A673 (cell line): ENCODE data around the gene PLXDC2. TPM values are rescaled to one million over a fixed set of nuclear protein-coding genes. Genes with fewer than 3 reads are reported as not detected.
"Not testable (repeated sequence)": the region's sequence is repeated elsewhere in the genome, so short reads cannot be mapped to it uniquely, and the experiment has no call there.

ENCODE experiments used
- BruUV-seq: library from RNA; stranded (reverse); fragments of 400-500 nt; replicated peaks from 2 replicates; lab custom pipeline; 2021; lab: Mats Ljungman, UMichigan
- CTCF ChIA-PET: fragments of 300-600 bp; sonication (Branson Sonifier 250); formaldehyde crosslinking; loops from one replicate; lab custom pipeline; 2022; ENCODE audit warnings: antibody characterized with exemption; lab: Charles Lee
- POLR2A ChIA-PET: fragments of 300-600 bp; sonication (Branson Sonifier 250); formaldehyde crosslinking; loops from one replicate; lab custom pipeline; 2022; ENCODE audit warnings: antibody characterized with exemption; ENCODE audit not compliant: low non-redundant PET; lab: Charles Lee
- DNase-seq: peaks from one replicate; pipeline ENCODE4 v3.0.0-alpha.2; 2015; ENCODE audit warnings: low spot score
- H3K27ac ChIP-seq: fragments of 200-600 bp; sonication (generic); 2 replicates; pipeline ENCODE4 v1.5.1; 2016; ENCODE audit warnings: mixed run types, low read depth, mild to moderate bottlenecking, mixed read lengths, antibody characterized with exemption, low read length; ENCODE audit not compliant: poor library complexity, severe bottlenecking
- H3K27me3 ChIP-seq: fragments of 200-600 bp; sonication (generic); replicated peaks from 2 replicates; pipeline ENCODE4 v1.6.1; 2017; ENCODE audit warnings: mixed run types, low read depth, mild to moderate bottlenecking, mixed read lengths, antibody characterized with exemption, low read length; ENCODE audit not compliant: insufficient read depth, poor library complexity
- H3K36me3 ChIP-seq: fragments of 200-600 bp; sonication (generic); 2 replicates; pipeline ENCODE4 v1.6.1; 2016; ENCODE audit warnings: mixed run types, mild to moderate bottlenecking, mixed read lengths, antibody characterized with exemption, low read length; ENCODE audit not compliant: insufficient read depth, poor library complexity, severe bottlenecking
- H3K4me1 ChIP-seq: fragments of 200-600 bp; sonication (generic); 2 replicates; pipeline ENCODE4 v1.6.1; 2017; ENCODE audit warnings: mixed run types, mild to moderate bottlenecking, mixed read lengths, antibody characterized with exemption, low read length; ENCODE audit not compliant: insufficient read depth, poor library complexity, severe bottlenecking
- H3K4me3 ChIP-seq: fragments of 200-600 bp; sonication (generic); 2 replicates; pipeline ENCODE4 v1.5.1; 2016; ENCODE audit warnings: low read depth, mixed run types, mild to moderate bottlenecking, mixed read lengths, low read length; ENCODE audit not compliant: poor library complexity, severe bottlenecking
- H3K9me3 ChIP-seq: fragments of 200-600 bp; sonication (generic); 2 replicates; pipeline ENCODE4 v1.6.1; 2016; ENCODE audit warnings: mixed run types, low read depth, mild to moderate bottlenecking, mixed read lengths, antibody characterized with exemption, low read length; ENCODE audit not compliant: poor library complexity, severe bottlenecking
- EZH2 ChIP-seq: fragments of 200-600 bp; sonication (generic); IDR thresholded peaks from 2 replicates; pipeline ENCODE4 v1.6.1; 2017; ENCODE audit warnings: borderline replicate concordance, low read depth, mild to moderate bottlenecking, mixed read lengths, antibody characterized with exemption, low read length; ENCODE audit not compliant: poor library complexity, severe bottlenecking
- intact Hi-C: fragments of 100-400 bp; cut with micrococcal nuclease; formaldehyde crosslinking; loops from one replicate; pipeline ENCODE4 v1.10.0; 2022; ENCODE audit not compliant: unreplicated experiment
- total RNA-seq: library from RNA; stranded (reverse); gene quantifications from 2 replicates; pipeline ENCODE4 v1.2.3, GENCODE V29; 2021
- TF ChIP-seq, protein P1 (sequence below): fragments of 300-800, 200-600 bp; sonication (generic); conservative IDR thresholded peaks from 2 replicates; pipeline ENCODE4 v1.5.1; 2017; ENCODE audit warnings: low read depth, mild to moderate bottlenecking, antibody characterized with exemption, low read length, moderate library complexity, mixed read lengths

Gene PLXDC2
- total RNA-seq, 1 experiment from 2014 or later, result 74.8 TPM

- intact Hi-C loops, result no loop called here
- CTCF ChIA-PET, result no interaction called here
- no peaks in the 10 kb centered on the region for H3K9me3 ChIP-seq
These were observed 225.7 kb downstream of the PLXDC2 start for GRCh38 chr10:20041931-20042330.

DNA sequence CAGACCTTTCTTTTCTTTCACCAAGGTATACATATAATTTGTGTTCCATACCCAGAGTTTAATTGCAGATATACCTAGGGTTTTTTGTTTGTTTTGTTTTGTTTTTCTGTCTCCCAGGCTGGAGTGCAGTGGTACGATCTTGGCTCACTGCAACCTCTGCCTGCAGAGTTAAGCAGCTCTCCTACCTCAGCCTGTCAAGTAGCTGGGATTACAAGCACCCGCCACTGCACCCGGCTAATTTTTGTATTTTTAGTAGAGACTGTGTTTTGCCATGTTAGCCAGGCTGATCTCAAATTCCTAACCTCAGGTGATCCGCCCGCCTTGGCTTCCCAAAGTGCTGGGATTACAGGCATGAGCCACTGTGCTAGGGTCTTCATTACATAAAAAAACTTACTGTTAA is 228.9 kb downstream of the PLXDC2 start:
- DNase-seq, H3K27me3 ChIP-seq, H3K4me3 ChIP-seq, POLR2A ChIA-PET, BruUV-seq, intact Hi-C loops, CTCF ChIA-PET, H3K27ac ChIP-seq, H3K9me3 ChIP-seq: not testable (repeated sequence)
- peaks cover 14% of the 10 kb centered on the region for H3K4me1 ChIP-seq
- H3K36me3 ChIP-seq, result peaks cover 20% of the 10 kb centered on the region

More at GRCh38 chr10:20041931-20042330, 225.7 kb downstream of the PLXDC2 start:
- no TSS peak for BruUV-seq
- Histone ChIP-seq H3K27me3 (no peaks in the 10 kb centered on the region), H3K4me1 (peaks cover 16% of the 10 kb centered on the region), H3K36me3 (no peaks in the 10 kb centered on the region), H3K4me3 (no peak overlapping the region), H3K27ac (no peak overlapping the region)
- POLR2A ChIA-PET, result no interaction called here
- DNase-seq, result no peak
- TF ChIP-seq, protein P1, sequence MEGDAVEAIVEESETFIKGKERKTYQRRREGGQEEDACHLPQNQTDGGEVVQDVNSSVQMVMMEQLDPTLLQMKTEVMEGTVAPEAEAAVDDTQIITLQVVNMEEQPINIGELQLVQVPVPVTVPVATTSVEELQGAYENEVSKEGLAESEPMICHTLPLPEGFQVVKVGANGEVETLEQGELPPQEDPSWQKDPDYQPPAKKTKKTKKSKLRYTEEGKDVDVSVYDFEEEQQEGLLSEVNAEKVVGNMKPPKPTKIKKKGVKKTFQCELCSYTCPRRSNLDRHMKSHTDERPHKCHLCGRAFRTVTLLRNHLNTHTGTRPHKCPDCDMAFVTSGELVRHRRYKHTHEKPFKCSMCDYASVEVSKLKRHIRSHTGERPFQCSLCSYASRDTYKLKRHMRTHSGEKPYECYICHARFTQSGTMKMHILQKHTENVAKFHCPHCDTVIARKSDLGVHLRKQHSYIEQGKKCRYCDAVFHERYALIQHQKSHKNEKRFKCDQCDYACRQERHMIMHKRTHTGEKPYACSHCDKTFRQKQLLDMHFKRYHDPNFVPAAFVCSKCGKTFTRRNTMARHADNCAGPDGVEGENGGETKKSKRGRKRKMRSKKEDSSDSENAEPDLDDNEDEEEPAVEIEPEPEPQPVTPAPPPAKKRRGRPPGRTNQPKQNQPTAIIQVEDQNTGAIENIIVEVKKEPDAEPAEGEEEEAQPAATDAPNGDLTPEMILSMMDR, result no peak
- TF ChIP-seq EZH2, result no peak

DNA sequence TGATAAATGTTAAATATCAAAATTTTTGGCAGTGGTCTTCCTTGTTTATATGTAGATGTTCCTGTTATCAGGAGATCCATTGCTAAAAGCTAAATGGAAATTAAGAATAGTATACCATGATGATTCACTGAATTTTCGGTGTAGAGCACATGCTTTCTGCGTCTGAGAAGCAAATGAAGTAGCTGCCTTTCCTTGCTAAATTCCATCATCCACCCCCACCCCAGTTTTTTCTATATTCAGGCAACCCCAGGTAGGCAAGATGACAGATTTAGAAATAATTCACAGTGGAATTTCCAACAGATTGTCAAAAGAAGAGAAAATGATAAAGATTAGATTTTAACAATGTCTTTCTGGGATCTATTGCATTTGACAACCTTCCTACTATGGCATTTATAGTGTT is 231.9 kb downstream of the PLXDC2 start:
- CTCF ChIA-PET, result no interaction called here
- intact Hi-C loops, result no loop called here
- peaks cover 4% of the 10 kb centered on the region for H3K9me3 ChIP-seq

DNA sequence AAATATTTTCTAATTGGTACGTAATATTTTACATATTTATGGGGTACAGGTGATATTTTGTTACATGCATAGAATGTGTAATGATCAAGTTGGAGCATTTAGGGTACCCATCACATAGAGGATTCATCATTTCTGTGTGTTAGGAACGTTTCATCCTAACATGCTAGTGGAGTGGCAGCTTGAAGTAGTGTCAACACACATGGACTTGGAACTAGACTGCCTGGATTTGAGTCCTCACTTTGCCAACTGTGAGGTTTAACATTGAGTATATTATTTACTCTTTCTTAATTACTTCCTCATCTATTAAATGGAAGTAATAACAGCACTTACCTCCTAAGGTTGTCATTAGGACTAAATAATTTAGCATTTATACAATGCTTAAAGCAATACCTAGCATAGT is 241.9 kb downstream of the PLXDC2 start:
- H3K4me3 ChIP-seq, result no peak overlapping the region
- no peak overlapping the region for H3K27ac ChIP-seq
- no peak for DNase-seq
- BruUV-seq, result no TSS peak
- ChIA-PET CTCF (no interaction called here), POLR2A (no interaction called here)
- H3K4me1 ChIP-seq, result peaks cover 14% of the 10 kb centered on the region
- no peak for TF ChIP-seq EZH2
- TF ChIP-seq, protein P1, result no peak
- H3K9me3 ChIP-seq, result peaks cover 9% of the 10 kb centered on the region
- H3K27me3 ChIP-seq, result no peaks in the 10 kb centered on the region
- intact Hi-C loops, result no loop called here
- H3K36me3 ChIP-seq, result no peaks in the 10 kb centered on the region

More for the DNA sequence above, 231.9 kb downstream of the PLXDC2 start:
- Histone ChIP-seq H3K4me1 (peaks cover 3% of the 10 kb centered on the region), H3K27me3 (no peaks in the 10 kb centered on the region), H3K27ac (no peak overlapping the region), H3K36me3 (peaks cover 20% of the 10 kb centered on the region), H3K4me3 (no peak overlapping the region)
- no peak for TF ChIP-seq EZH2
- TF ChIP-seq, protein P1, result no peak
- POLR2A ChIA-PET, result no interaction called here
- no peak for DNase-seq
- no TSS peak for BruUV-seq
